HepG2 (cell line): ENCODE data around the gene PCYOX1L. TPM values are rescaled to one million over a fixed set of nuclear protein-coding genes. Genes with fewer than 3 reads are reported as not detected.

Experiments used
- ATF4 ChIP-seq, 2 experiments: fragments of 450-650 bp in 1 of 2; sonication (generic) in 1 of 2; formaldehyde crosslinking; IDR thresholded peaks; 2 replicates each; pipeline versions ENCODE4 v1.5.0 to v1.8.0; 2020 to 2022; ENCODE audit warnings: mild to moderate bottlenecking in 1 of 2, missing genetic modification reagents in 1 of 2
- BRD4 ChIP-seq: sonication (generic); formaldehyde crosslinking; IDR thresholded peaks from 2 replicates; pipeline ENCODE4 v1.4.0; 2020; ENCODE audit warnings: missing genetic modification reagents
- CSRNP2 ChIP-seq: sonication (generic); formaldehyde crosslinking; conservative IDR thresholded peaks from 2 replicates; pipeline ENCODE4 v1.8.0; 2022; ENCODE audit warnings: low read depth, missing genetic modification reagents
- EZH2 ChIP-seq: conservative IDR thresholded peaks from 2 replicates; pipeline ENCODE4 v1.6.1; 2012; ENCODE audit warnings: mild to moderate bottlenecking, low read depth, low read length, moderate library complexity
- FOXA3 ChIP-seq: IDR thresholded peaks from 2 replicates; pipeline ENCODE4 v1.6.1; 2016; ENCODE audit warnings: missing genetic modification reagents, missing compliant biosample characterization
- GMEB2 ChIP-seq: IDR thresholded peaks from 2 replicates; pipeline ENCODE4 v1.6.1; 2016; ENCODE audit warnings: missing biosample characterization, missing genetic modification reagents, low read depth
- KMT2B ChIP-seq: IDR thresholded peaks from 2 replicates; pipeline ENCODE4 v1.6.1; 2016; ENCODE audit warnings: missing genetic modification reagents, missing compliant biosample characterization
- LCORL ChIP-seq, 2 experiments: fragments of 450-650 bp in 1 of 2; sonication (generic) in 1 of 2; formaldehyde crosslinking in 1 of 2; IDR thresholded peaks; 2 replicates each; pipeline versions ENCODE4 v1.5.0 to v1.6.1; 2017 to 2020; ENCODE audit warnings: antibody characterized with exemption in 1 of 2, missing genetic modification reagents in 1 of 2
- MED13 ChIP-seq: sonication (generic); formaldehyde crosslinking; IDR thresholded peaks from 2 replicates; pipeline ENCODE4 v1.5.0; 2020; ENCODE audit warnings: missing genetic modification reagents
- NFAT5 ChIP-seq: sonication (generic); formaldehyde crosslinking; IDR thresholded peaks from 2 replicates; pipeline ENCODE4 v1.4.0; 2020; ENCODE audit warnings: missing genetic modification reagents
- NR2F6 ChIP-seq, 2 experiments: IDR thresholded peaks; 2 replicates each; pipeline ENCODE4 v1.6.1; 2016; ENCODE audit warnings: antibody characterized with exemption in 1 of 2, mild to moderate bottlenecking in 1 of 2
- ZBED4 ChIP-seq: sonication (generic); formaldehyde crosslinking; IDR thresholded peaks from 2 replicates; pipeline ENCODE4 v1.4.0; 2020; ENCODE audit warnings: missing genetic modification reagents, borderline replicate concordance
- ZSCAN31 ChIP-seq: sonication (generic); formaldehyde crosslinking; IDR thresholded peaks from 2 replicates; pipeline ENCODE4 v1.5.0; 2020; ENCODE audit warnings: low read depth, mild to moderate bottlenecking, missing genetic modification reagents
- polyA plus RNA-seq, 8 experiments: library from polyadenylated mRNA; depleted of rRNA in 3 of 8; stranded (reverse) in 7 of 8; unstranded in 1 of 8; fragments of >200 nt; fragmentation: Illumina TruSeq in 4 of 8; extraction: Trizol in 4 of 8; gene quantifications; 2 replicates each; pipeline versions ENCODE4 v1.2.1 to v1.2.3, GENCODE V29; 2011 to 2016; ENCODE audit warnings: low read depth in 4 of 8, missing spikeins in 1 of 8, mixed read lengths in 1 of 8; ENCODE audit not compliant: insufficient read depth in 1 of 8
- total RNA-seq, 5 experiments: library from RNA; depleted of rRNA; stranded (reverse); fragments of >200 nt; fragmentation: Illumina TruSeq; extraction: Trizol; gene quantifications; 2 replicates each; pipeline ENCODE4 v1.2.3, GENCODE V29; 2016; ENCODE audit warnings: low read depth in 1 of 5

The PCYOX1L gene
- total and polyA plus RNA-seq, 2 of the 13 experiments (the other 11 are each of a cell fraction or from before 2014, with no cell fraction given): 1.00 to 3.7 TPM

- no peak for TF ChIP-seq GMEB2 (CRISPR knock-in tag)
- peak; percentile 59 for TF ChIP-seq FOXA3 (CRISPR knock-in tag)
- TF ChIP-seq ZSCAN31 (CRISPR knock-in tag): no peak
- TF ChIP-seq NR2F6 (IDR thresholded peaks at IDR 0.05): no peak
- TF ChIP-seq NR2F6 (CRISPR knock-in tag; IDR thresholded peaks at IDR 0.05): no peak
- TF ChIP-seq ATF4 (CRISPR knock-in tag; IDR thresholded peaks at IDR 0.05): no peak
- no peak for TF ChIP-seq MED13 (CRISPR knock-in tag)
- TF ChIP-seq BRD4 (CRISPR knock-in tag): 0 out of 2 replicates have a peak, but pooled peaks have one; percentile 39
- no peak for TF ChIP-seq ZBED4 (CRISPR knock-in tag)
- TF ChIP-seq EZH2: no peak
- TF ChIP-seq KMT2B (CRISPR knock-in tag): no peak; the same call in 1 of the 2 replicates
- TF ChIP-seq LCORL (IDR thresholded peaks at IDR 0.05): no peak
- TF ChIP-seq LCORL (CRISPR knock-in tag; IDR thresholded peaks at IDR 0.05): peak; percentile 55; the same call in 1 of the 2 replicates
- TF ChIP-seq CSRNP2 (CRISPR knock-in tag): no peak
- TF ChIP-seq NFAT5 (CRISPR knock-in tag): no peak
These were observed 37.0 kb upstream of the PCYOX1L start (continued) for GRCh38 chr5:149320791-149321330.
